ENCODE results near the gene ASIC4. TPM values are rescaled to one million over a fixed set of nuclear protein-coding genes. Genes with fewer than 3 reads are reported as not detected.

Gene ASIC4
- total RNA-seq, 2 experiments from 2014 or later, result not detected

- no peak overlapping the region for H3K27ac Mint-ChIP-seq
- DNase-seq, result no peak
- H3K4me3 Mint-ChIP-seq, result no peak overlapping the region
- H3K4me1 Mint-ChIP-seq, result peaks cover 7% of the 10 kb centered on the region
- peaks cover 42% of the 10 kb centered on the region for H3K27me3 Mint-ChIP-seq
- no peaks in the 10 kb centered on the region for H3K36me3 Mint-ChIP-seq
- no peaks in the 10 kb centered on the region for H3K9me3 Mint-ChIP-seq
These were observed 40.1 kb downstream of the ASIC4 start for GRCh38 chr2:219554350-219554749.

- Mint-ChIP-seq H3K36me3 (no peaks in the 10 kb centered on the region), H3K27me3 (peaks cover 35% of the 10 kb centered on the region), H3K4me3 (no peak overlapping the region), H3K9me3 (no peaks in the 10 kb centered on the region), H3K27ac (no peak overlapping the region), H3K4me1 (peaks cover 7% of the 10 kb centered on the region)
- DNase-seq, result no peak
These were observed 41.7 kb downstream of the ASIC4 start for GRCh38 chr2:219555956-219556355.

- Mint-ChIP-seq H3K4me1 (peaks cover 7% of the 10 kb centered on the region), H3K27me3 (peaks cover 31% of the 10 kb centered on the region)
These were observed 42.1 kb downstream of the ASIC4 start for GRCh38 chr2:219556413-219556812.

GRCh38 chr2:219557320-219557719 lies 43.0 kb downstream of the ASIC4 start:
- peaks cover 24% of the 10 kb centered on the region for H3K27me3 Mint-ChIP-seq
- H3K27ac Mint-ChIP-seq, result no peak overlapping the region
- H3K9me3 Mint-ChIP-seq, result no peaks in the 10 kb centered on the region
- peaks cover 2% of the 10 kb centered on the region for H3K4me1 Mint-ChIP-seq
- H3K36me3 Mint-ChIP-seq, result no peaks in the 10 kb centered on the region
- no peak overlapping the region for H3K4me3 Mint-ChIP-seq
- DNase-seq, result no peak

More at GRCh38 chr2:219556413-219556812, 42.1 kb downstream of the ASIC4 start:
- Mint-ChIP-seq H3K9me3 (no peaks in the 10 kb centered on the region), H3K36me3 (no peaks in the 10 kb centered on the region), H3K27ac (no peak overlapping the region), H3K4me3 (no peak overlapping the region)
- no peak for DNase-seq

GRCh38 chr2:219557791-219558785 lies 43.8 kb downstream of the ASIC4 start:
- Mint-ChIP-seq H3K4me1 (peaks cover 2% of the 10 kb centered on the region), H3K36me3 (no peaks in the 10 kb centered on the region), H3K27me3 (peaks cover 30% of the 10 kb centered on the region), H3K9me3 (no peaks in the 10 kb centered on the region), H3K4me3 (no peak overlapping the region), H3K27ac (no peak overlapping the region)
- DNase-seq, result no peak

GRCh38 chr2:219559156-219559915 lies 45.1 kb downstream of the ASIC4 start:
- H3K9me3 Mint-ChIP-seq, result no peaks in the 10 kb centered on the region
- peaks cover 17% of the 10 kb centered on the region for H3K27me3 Mint-ChIP-seq
- H3K36me3 Mint-ChIP-seq, result no peaks in the 10 kb centered on the region
- H3K4me3 Mint-ChIP-seq, result no peak overlapping the region
- DNase-seq, result no peak
- no peak overlapping the region for H3K27ac Mint-ChIP-seq
- H3K4me1 Mint-ChIP-seq, result no peaks in the 10 kb centered on the region

GRCh38 chr2:219560037-219560892 lies 46.0 kb downstream of the ASIC4 start:
- Mint-ChIP-seq H3K27me3 (peaks cover 8% of the 10 kb centered on the region), H3K27ac (no peak overlapping the region), H3K9me3 (no peaks in the 10 kb centered on the region), H3K36me3 (no peaks in the 10 kb centered on the region), H3K4me1 (no peaks in the 10 kb centered on the region), H3K4me3 (no peak overlapping the region)
- DNase-seq, result no peak

- Mint-ChIP-seq H3K4me1 (no peaks in the 10 kb centered on the region), H3K4me3 (no peak overlapping the region), H3K27me3 (peaks cover 7% of the 10 kb centered on the region), H3K36me3 (no peaks in the 10 kb centered on the region), H3K9me3 (no peaks in the 10 kb centered on the region), H3K27ac (no peak overlapping the region)
- no peak for DNase-seq
These were observed 46.6 kb downstream of the ASIC4 start for GRCh38 chr2:219560893-219561178.

- H3K36me3 Mint-ChIP-seq, result no peaks in the 10 kb centered on the region
- peaks cover 12% of the 10 kb centered on the region for H3K27me3 Mint-ChIP-seq
- no peak for DNase-seq
- H3K4me1 Mint-ChIP-seq, result no peaks in the 10 kb centered on the region
- H3K4me3 Mint-ChIP-seq, result no peak overlapping the region
- H3K9me3 Mint-ChIP-seq, result no peaks in the 10 kb centered on the region
- no peak overlapping the region for H3K27ac Mint-ChIP-seq
These were observed 47.1 kb downstream of the ASIC4 start for GRCh38 chr2:219561179-219562048.

- H3K9me3 Mint-ChIP-seq, result no peaks in the 10 kb centered on the region
- H3K27ac Mint-ChIP-seq, result no peak overlapping the region
- H3K36me3 Mint-ChIP-seq, result no peaks in the 10 kb centered on the region
- no peak overlapping the region for H3K4me3 Mint-ChIP-seq
- DNase-seq, result no peak
- H3K27me3 Mint-ChIP-seq, result peaks cover 13% of the 10 kb centered on the region
- no peaks in the 10 kb centered on the region for H3K4me1 Mint-ChIP-seq
These were observed 48.1 kb downstream of the ASIC4 start for GRCh38 chr2:219562049-219563020.

GRCh38 chr2:219563271-219563928 lies 49.1 kb downstream of the ASIC4 start:
- H3K36me3 Mint-ChIP-seq, result no peaks in the 10 kb centered on the region
- no peak overlapping the region for H3K27ac Mint-ChIP-seq
- no peak for DNase-seq
- peaks cover 18% of the 10 kb centered on the region for H3K27me3 Mint-ChIP-seq
- no peak overlapping the region for H3K4me3 Mint-ChIP-seq
- no peaks in the 10 kb centered on the region for H3K9me3 Mint-ChIP-seq
- no peaks in the 10 kb centered on the region for H3K4me1 Mint-ChIP-seq

- no peaks in the 10 kb centered on the region for H3K36me3 Mint-ChIP-seq
- DNase-seq, result no peak
- H3K4me3 Mint-ChIP-seq, result no peak overlapping the region
- H3K27ac Mint-ChIP-seq, result no peak overlapping the region
- peaks cover 32% of the 10 kb centered on the region for H3K27me3 Mint-ChIP-seq
- no peaks in the 10 kb centered on the region for H3K9me3 Mint-ChIP-seq
- H3K4me1 Mint-ChIP-seq, result no peaks in the 10 kb centered on the region
These were observed 51.1 kb downstream of the ASIC4 start for GRCh38 chr2:219565130-219566080.
